Putamen (tissue), 1 donor: ENCODE results near the gene NARS2.

ENCODE experiments used
- DNase-seq: peaks from one replicate; pipeline ENCODE4 v3.0.0-alpha.2; 2016; ENCODE audit warnings: low spot score

The NARS2 gene

GRCh38 chr11:78438298-78438975 is 136.2 kb downstream of the NARS2 start:
- no peak for DNase-seq

- no peak for DNase-seq
Observed at GRCh38 chr11:78432956-78433355, 141.7 kb downstream of the NARS2 start.

DNA sequence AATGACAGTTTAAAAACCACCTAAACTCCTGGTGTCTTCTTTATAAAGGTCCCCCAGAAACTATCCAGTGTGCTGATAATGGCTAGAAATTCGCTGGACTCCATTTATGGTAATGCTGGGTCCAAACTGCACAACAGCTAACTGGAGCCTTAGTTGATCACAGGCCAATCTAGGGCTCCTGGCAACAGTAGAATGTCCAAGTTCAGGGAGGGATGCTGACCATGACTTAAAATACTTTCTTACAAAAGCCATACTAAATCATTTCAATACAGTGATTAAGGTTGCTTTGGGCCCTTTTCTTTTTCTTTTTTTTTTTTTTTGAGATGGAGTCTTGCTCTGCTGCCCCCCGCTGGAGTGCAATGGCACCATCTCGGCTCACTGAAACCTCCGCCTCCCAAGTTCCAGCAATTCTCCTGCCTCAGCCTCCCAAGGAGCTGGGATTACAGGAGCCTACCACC is 142.6 kb downstream of the NARS2 start:
- no peak for DNase-seq

GRCh38 chr11:78429660-78430059 is 145.0 kb downstream of the NARS2 start:
- no peak for DNase-seq

- no peak for DNase-seq
Observed at GRCh38 chr11:78429209-78429608, 145.5 kb downstream of the NARS2 start.

GRCh38 chr11:78428773-78429172 is 145.9 kb downstream of the NARS2 start:
- DNase-seq: peak; percentile 47

DNA sequence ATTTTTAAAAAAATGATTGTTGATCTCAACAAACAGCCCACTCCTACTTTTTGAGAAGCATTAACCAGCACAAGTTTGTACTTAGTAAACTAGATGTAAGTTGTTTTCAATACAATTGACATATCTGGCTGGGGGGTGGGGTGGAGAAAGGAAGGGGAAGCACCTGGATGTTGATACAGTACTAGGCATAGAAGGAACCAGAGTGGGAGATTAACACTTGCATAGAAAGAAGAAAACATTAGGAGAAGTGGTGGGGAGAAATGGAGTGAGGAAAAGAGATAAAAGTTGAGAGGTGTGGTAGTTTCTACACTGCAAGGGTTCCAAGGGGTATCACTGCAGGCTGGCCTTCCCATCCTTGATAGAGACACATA is 146.4 kb downstream of the NARS2 start:
- no peak for DNase-seq

DNA sequence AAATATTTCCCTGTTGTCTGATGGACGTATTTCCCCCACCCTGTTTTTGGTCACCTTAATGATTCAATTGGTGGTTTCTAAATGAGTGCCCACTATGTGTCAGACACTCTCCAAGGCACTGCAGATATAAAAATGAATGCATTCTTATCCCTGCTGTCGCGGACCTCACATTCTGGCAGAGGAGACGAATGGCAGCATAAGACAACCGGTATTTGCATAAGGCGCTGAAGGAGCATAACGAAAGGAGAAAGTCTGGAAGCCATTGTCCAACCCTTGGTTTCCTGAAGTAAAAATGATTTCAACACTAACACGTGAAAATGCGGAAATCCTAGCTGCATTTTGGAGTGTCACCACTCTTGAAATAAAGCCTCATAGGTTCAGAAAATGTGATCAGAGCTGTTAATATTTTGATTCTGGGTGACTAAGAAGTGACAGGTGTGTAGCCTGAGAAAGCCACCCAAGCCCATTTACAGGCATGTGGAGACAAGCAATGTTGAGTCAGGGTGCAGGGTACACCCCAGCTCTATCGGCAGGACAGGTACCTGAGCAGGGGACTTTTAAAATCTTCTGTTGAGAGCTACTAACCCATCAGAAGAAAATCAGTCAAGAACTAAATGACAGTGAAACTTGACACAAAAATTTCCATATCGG is 146.9 kb downstream of the NARS2 start:
- DNase-seq: no peak

DNA sequence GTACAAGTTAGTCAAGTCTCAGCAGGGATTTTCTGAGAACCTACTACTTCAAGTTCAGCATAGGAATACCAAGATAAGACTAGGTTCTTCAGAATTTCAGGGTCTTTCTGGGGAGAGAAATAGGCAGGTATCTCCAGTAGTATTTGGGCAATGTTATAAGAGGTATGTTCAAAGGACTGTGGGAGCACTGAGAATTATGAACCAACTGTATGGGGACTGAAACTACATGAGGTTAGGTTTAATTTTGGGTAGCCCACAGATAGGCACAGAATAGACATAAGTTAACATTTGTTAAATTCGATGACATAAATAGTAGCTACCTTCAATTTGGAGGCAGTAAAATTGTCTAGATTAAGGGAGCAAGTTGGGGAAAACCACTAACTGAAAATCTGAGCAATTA is 147.8 kb downstream of the NARS2 start:
- no peak for DNase-seq

DNA sequence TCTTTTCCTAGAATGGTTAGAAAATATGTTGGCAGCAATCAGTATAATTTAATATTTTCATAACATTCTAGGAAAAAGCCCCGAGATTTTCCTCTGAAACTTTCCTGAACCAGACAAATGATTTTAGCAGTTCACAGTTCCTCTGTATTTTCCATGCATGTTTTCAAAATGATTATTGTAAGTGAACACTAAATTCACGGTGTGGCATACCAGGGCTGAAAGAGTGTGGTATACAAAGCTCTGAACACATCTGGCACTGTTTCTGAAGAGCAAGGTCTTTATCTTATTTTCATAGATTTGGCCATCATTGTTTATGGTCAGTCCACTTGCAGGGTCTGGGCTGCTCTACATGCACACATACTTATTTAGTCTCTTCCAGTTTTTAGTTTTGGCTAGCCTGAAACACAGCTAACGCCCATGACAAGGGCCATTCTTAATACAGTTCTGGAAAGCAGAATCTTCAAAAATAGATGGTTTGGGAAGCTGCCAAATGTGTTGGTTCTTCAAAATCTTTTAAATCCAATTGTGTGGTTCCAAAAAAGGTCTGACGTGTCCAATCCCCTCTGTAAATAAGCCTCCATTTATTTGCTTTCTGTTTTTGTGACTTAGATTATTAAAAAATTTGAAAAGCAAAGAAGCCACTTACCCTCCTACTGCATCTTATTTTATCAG is 149.1 kb downstream of the NARS2 start:
- DNase-seq: no peak

DNA sequence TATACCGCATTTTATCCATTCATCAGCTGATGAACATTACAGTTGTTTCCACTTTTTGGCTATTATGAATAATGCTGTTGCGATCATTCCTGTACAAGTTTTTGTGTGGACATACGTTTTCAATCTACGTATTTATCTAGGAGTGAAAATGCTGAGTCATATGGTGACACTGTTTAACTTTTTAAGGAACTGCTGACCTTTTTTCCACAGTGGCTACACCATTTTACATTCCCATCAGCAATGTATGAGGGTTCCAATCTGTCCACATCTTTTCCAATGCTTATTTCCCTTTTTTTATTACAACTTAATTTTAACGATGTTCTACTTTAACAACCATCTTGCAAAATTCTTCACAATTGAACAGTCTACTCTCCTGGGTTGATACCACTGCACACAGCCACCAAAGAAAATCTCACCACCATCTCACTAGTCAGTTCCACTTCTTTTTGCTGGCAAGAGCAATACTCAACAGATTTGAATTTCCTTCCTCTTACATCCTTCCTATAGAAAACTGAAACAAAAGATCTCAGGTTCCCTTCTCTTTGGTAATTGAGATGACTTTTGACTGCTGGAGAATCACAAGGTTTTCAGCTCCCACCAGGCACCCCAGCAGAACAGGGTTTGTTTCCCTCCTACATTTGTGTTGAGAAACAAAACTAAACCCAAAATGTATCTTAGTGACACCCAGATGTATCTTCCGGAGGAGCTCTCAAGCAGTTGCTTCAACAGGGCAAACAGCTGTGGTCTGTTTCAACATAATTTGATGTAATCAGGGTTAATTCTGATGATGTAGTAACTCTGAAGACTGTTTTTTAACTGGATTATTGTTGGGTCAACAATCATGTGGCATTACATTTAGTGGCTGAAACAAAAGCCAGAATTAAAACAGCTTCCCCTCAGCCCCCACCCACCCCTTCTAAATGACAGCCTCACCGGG is 150.1 kb downstream of the NARS2 start:
- no peak for DNase-seq

DNA sequence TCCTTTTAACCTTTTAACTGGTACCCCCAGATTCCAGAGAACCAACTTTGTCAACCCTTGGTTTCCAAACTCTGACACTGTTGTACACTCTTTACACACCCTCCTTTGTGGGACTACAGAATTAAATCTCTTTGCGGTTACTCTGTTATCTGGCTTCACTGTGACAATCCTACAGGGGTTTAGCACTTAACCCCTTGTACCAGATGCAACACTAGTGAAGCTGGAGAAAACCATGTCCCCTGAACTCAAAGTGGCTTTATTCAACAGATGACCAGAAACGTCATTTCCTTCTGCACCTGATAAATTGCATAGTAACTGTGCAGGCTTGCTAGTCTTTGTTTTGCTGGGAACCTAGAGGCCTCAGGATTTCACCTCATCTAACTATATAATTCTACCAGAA is 151.4 kb downstream of the NARS2 start:
- DNase-seq: no peak

DNA sequence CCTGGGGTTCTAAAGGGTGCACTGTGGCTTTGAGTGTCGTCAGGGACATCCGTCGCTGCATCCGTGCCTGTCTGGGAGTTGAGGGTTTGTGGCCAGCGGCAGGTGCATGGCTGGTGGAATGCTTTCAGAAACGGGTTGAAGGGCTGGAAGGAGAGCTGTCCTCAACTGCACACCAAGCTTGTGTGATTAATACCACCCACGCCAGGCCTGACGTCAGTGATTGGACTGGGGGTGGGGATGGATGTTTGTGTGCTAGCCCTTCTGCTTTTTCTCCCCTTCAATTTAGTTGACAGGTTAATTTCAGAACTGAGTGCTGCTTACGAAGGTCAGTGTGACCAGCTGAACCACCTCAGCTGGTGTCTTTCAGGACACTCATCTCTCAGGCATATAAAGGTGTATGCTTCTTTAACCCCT is 153.9 kb downstream of the NARS2 start:
- DNase-seq: no peak

- DNase-seq: peak; percentile 80
Observed at GRCh38 chr11:78420255-78420764, 154.4 kb downstream of the NARS2 start.

- DNase-seq: no peak
Observed at GRCh38 chr11:78419327-78419726, 155.3 kb downstream of the NARS2 start.

- no peak for DNase-seq
Observed at GRCh38 chr11:78418584-78419211, 156.0 kb downstream of the NARS2 start.

DNA sequence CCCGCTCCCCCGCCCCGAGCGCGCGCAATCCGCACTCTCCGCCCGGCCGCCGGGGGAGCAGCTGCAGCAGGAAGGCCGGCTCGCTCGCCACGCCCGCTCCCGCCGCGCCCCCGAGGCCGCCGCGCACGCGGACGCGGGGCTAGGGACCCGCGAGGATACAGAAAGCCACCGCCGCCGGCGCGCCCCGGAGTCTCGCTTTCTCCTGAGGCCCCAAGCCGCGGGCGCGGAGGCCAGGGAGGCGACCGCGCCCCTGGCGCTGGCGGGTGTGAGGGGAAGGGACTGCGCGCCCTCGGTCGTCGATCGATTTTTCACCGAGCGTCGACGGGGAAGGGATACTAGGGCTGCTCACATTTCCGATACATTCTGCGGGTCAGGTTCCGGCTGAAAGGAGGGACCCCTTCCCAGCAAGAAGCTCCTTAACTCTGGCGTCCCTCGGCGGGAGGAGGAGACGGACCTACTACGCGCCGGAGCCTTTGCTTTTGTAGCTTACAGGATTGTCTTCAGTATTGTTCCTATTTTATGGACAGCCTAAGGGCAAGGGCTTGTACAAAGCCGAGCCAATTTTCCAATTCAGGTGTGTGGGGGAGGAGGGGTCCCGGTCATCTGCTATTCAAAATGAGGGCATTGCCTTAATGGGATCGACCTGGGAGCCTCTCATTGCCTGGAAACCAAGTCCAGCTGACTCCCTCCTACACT is 156.6 kb downstream of the NARS2 start:
- DNase-seq: peak; percentile 86

DNA sequence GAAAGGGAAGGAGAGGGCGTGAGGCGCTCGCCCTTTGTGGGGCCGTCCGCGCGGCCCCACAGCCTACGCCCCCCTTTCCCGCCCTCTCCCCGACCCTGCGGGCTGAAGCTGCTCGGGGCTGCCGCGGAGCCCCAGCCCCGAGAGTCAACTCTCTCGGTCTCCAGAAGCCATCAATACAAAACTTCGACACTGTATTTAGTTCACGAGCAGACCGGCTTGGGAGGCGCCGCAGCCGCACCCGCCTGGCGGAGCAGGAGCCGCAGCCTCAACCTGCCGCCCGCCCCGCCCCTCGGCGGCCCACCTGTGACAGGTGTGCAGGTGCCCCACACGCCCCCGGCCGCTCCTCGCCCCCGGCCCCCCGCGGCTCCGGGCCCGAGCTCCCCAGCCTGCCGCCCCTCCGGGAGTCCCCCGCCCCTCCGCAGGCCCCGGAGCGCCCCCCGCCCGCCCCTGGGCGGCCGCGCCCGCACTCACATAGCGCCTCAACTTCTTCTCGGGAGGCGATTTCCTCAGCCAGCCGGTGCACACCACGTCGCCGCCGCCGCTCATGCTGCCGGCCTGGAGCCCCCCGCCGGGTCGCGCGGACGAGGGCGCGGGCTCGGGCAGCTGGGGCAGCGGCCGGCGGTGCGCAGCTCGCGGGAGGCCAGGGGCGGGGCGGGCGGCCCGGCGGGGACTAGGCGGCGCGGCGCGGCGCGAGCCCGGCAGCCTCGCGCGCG is 157.3 kb downstream of the NARS2 start, which contains the start of gene GAB2:
TSS of gene GAB2 (minus strand) at position 646 of the 713 bp plus-strand sequence. CDS start at position 546, 100 bp downstream.
- no peak for DNase-seq

DNA sequence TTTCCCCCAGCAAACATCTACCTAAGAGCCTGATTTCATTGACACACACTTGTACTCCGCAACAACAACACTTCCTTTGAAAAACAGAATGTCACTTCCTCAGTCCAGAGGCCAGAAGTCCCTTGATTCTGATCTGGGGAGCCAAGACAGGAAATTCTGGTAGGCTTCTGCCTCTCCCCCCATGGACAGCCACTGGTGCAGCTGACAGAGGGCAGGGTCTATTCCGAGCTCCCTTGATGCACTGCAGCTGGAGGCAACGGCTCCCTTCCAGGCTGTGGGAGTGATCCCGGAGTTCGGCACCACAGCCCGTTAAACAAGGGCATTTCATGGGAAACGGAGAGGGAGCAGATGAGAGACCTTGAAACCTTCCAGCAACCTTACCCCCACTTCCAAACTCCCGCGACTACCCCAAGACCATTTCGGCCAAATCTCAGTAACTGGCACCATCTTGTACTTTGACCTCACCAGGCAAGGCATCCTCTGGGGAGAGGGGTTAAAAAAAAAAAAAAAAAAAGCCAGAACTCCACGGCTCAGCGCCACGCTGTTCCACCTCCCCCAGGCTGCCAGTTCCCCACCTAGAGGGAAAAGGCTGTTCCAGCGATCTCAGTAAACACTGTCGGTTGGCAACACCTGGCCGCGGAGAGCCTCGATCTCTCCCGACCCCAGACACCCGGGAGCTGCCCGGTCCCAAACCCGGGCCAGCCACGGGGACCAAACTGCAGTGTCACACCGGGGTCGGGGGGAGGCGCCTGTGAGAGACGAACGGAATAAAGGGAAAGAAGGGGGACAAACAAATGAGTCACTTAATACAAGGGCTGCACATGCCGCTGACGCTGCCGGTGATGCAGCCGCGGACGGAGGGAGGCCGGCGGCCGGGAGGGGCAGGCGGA is 158.1 kb downstream of the NARS2 start:
- DNase-seq: peak; percentile 88
